GM18499 (cell line): ENCODE results near the gene MED26.
A peak's percentile ranks its signal among the peaks of the same experiment; 100 is the strongest.
"Not testable (repeated sequence)": the region's sequence is repeated elsewhere in the genome, so short reads cannot be mapped to it uniquely, and the experiment has no call there.

ENCODE experiments used
- ATAC-seq: cut with Tn5 transposase; IDR thresholded peaks from one replicate; pipeline ENCODE4 v1.9.1; 2021; ENCODE audit warnings: moderate number of reproducible peaks; ENCODE audit not compliant: insufficient read depth, unreplicated experiment

MED26 gene

GRCh38 chr19:16628183-16628983 is at the start of gene MED26:
TSS of gene MED26 (minus strand) at chr19:16628204. CDS start at chr19:16627943, 261 bp downstream.
- ATAC-seq, result peak; percentile 37

GRCh38 chr19:16677055-16677454 is 49.1 kb upstream of the MED26 start:
- ATAC-seq, result no peak

- ATAC-seq, result no peak
Observed at GRCh38 chr19:16676101-16676798, 48.2 kb upstream of the MED26 start.

GRCh38 chr19:16673839-16674238 is 45.8 kb upstream of the MED26 start:
- not testable (repeated sequence) for ATAC-seq

GRCh38 chr19:16673231-16673630 is 45.2 kb upstream of the MED26 start:
- no peak for ATAC-seq

- no peak for ATAC-seq
Observed at GRCh38 chr19:16671652-16672274, 43.8 kb upstream of the MED26 start.

GRCh38 chr19:16670291-16670690 is 42.3 kb upstream of the MED26 start:
- no peak for ATAC-seq

- not testable (repeated sequence) for ATAC-seq
Observed at GRCh38 chr19:16668702-16669101, 40.7 kb upstream of the MED26 start.

- no peak for ATAC-seq
Observed at GRCh38 chr19:16668176-16668575, 40.2 kb upstream of the MED26 start.

- ATAC-seq, result no peak
Observed at GRCh38 chr19:16661480-16662034, 33.6 kb upstream of the MED26 start.

- no peak for ATAC-seq
Observed at GRCh38 chr19:16660763-16661479, 32.9 kb upstream of the MED26 start, which contains the start of gene TMEM38A. TSS of gene TMEM38A (plus strand) at chr19:16661139. CDS start at chr19:16661218, 79 bp downstream.

- ATAC-seq, result peak; percentile 77
Observed at GRCh38 chr19:16659832-16660708, 32.1 kb upstream of the MED26 start, which contains the start of gene SMIM7. TSS of gene SMIM7 (minus strand) at chr19:16660144. CDS start at chr19:16660110, 34 bp downstream.

- ATAC-seq, result no peak
Observed at GRCh38 chr19:16659464-16659831, 31.4 kb upstream of the MED26 start.

GRCh38 chr19:16657384-16657783 is 29.4 kb upstream of the MED26 start:
- ATAC-seq, result no peak

- no peak for ATAC-seq
Observed at GRCh38 chr19:16655727-16656126, 27.7 kb upstream of the MED26 start.

GRCh38 chr19:16654627-16655026 is 26.6 kb upstream of the MED26 start:
- ATAC-seq, result no peak

- no peak for ATAC-seq
Observed at GRCh38 chr19:16654140-16654539, 26.1 kb upstream of the MED26 start.

GRCh38 chr19:16652854-16653253 is 24.9 kb upstream of the MED26 start:
- ATAC-seq, result no peak
